ENCODE results near the gene GMCL2.

The GMCL2 gene

DNA sequence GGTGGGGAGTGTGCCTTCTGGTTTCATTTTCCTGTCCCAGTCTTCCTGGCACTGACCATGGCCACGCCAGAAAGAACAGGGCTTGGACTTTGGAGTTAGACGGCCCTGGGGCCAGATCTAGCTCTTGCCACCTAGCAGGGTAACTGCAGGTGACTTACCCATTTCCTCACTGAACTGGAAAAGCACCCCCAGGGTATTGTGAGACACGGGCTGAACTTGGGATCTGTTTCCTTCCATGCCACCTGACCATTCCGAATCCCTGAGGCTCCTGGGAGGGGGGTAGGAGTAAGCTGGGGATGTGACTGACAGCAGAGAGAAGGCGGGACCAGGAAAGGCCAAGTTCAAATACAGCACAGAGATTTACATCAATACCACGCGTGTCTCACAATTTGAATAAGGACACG is 26.6 kb upstream of the GMCL2 start:
- H3K9me3 Mint-ChIP-seq, result no peaks in the 10 kb centered on the region
- peaks cover 69% of the 10 kb centered on the region for H3K36me3 Mint-ChIP-seq (ENCODE audit: low read depth)
- no peak overlapping the region for H3K4me3 Mint-ChIP-seq
- H3K27me3 Mint-ChIP-seq, result no peaks in the 10 kb centered on the region
- peak overlapping the region; percentile 43 for H3K27ac Mint-ChIP-seq
- peaks cover 20% of the 10 kb centered on the region for H3K4me1 Mint-ChIP-seq (ENCODE audit: low read depth)

DNA sequence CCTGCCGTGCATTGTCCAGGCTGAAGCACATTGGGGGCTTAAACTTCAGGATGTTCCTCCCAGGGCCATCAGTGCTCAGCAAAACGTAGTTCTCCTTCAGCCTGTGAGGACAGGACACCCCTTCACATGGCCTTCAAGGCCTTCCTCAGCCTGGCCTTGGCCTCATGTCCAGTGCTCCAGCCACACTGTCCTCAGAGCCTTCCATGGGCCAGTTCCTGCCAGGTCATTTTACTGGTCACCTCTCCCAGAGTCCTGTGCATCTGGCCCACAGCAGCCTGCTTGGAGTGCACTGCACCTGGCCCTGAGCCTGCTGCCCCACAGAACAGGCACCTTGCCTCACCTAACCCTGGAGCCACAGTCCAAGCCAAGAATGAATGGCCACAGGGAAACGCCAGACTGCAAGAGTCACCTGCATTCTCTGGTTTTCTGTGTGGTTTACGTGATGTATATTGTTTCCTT is 25.9 kb upstream of the GMCL2 start:
- Mint-ChIP-seq H3K9me3 (no peaks in the 10 kb centered on the region), H3K27me3 (no peaks in the 10 kb centered on the region), H3K4me3 (no peak overlapping the region), H3K27ac (peak overlapping the region; percentile 54), H3K4me1 (ENCODE audit: low read depth) (peaks cover 27% of the 10 kb centered on the region), H3K36me3 (ENCODE audit: low read depth) (peaks cover 70% of the 10 kb centered on the region)

DNA sequence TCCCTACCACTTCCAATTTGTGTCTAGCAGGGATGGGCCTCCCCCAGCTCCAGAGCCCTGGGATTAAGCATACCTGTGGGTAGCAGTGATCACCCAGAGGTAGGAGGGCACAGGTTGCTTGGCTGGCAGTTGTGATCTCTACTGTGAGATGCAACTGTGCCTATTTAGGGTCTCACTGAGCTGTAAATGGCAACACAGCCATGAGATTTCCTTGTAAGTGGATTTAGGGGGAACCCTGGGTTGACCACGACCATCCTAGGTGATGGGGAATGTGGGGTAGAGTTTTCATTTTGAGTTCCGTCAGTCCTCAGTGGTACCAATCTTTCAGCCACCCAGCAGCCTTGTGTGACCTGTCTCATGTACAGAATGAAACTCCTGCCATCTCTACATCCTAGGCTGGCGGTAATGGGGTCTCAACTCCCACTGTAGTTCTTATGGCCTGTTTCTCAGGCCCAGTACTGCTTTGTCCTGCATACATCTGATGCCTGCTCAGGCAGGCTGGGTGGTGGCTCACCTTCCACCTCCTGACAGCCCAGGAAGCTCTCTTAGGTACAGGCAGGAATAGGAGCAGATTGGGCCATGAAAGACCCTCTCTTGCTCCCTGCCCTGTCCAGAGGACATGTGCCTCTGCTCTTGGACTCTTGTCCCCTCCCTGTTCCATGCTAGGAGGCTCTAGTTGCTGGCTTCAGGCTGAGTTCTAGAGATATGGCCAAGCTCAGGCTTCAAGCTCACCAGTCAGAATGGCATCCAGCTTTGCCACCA is 25.3 kb upstream of the GMCL2 start:
- peak overlapping the region; percentile 76 for H3K27ac Mint-ChIP-seq
- H3K4me3 Mint-ChIP-seq, result no peak overlapping the region
- H3K9me3 Mint-ChIP-seq, result no peaks in the 10 kb centered on the region
- peaks cover 33% of the 10 kb centered on the region for H3K4me1 Mint-ChIP-seq (ENCODE audit: low read depth)
- peaks cover 76% of the 10 kb centered on the region for H3K36me3 Mint-ChIP-seq (ENCODE audit: low read depth)
- H3K27me3 Mint-ChIP-seq, result no peaks in the 10 kb centered on the region

DNA sequence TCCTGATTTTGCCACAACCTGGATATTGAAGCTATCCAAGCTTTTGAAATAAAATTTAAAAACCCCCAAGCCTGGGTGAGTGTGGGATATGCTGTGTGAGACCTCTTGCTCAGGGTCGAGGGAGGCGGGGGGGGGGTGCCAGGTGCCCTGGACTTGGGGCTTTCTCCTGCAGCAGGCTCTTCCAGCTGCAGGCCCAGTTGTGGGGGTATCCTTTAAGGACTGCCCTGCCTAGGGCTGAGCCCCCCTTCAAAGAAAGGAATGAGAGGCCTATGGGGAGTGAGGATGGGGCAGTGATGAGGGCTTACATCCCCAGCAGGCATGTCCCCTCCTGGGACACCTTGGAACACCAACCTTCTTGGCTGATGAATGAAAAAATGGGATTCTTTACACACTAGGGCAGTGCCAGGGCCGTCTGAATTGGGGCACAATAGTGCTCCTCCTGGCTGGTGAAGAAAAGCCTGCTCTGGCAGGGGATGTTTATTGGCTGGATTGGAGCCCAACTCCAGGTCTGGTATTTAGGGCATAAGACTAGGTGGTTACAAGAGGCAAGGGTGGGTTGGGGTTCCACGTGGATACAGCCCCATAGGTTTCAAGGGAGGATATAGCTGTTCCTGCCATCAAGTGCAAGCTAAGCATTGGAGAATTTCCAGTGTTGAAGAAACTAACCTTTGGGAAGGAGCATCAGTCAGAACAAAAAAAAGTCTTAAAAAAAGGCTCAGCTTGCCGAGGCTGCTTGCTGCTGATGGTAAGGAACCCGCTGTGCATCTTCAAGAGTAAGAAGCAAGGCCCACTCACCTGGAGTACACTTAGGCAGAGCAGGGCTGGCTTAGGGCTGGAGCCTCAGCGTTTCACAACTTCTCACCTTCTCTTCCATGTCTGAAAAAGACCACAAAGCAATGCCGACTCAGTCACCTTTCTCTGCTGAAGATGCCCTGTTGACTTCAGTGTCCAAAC is 24.2 kb upstream of the GMCL2 start:
- H3K27ac Mint-ChIP-seq, result peak overlapping the region; percentile 76

DNA sequence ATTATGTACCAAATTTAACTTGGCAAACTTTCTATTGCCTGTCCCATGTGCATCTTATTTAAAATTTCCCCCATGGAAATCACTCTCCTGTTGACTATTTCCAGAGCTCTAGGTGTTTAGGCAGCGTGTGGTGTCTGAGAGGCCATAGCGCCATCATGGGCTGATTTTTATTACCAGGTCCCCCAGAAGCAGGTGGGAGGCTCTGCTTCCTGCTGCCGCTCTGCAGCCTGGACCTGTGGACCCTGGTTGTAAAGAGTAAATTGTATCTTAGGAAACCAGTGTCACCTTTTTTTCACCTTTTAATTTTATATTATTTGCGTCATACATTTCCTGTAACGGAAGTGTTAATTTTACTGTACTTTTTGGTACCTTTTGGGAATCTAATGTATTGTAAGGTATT is 23.5 kb upstream of the GMCL2 start:
- H3K27ac Mint-ChIP-seq, result peak overlapping the region; percentile 76
- peaks cover 79% of the 10 kb centered on the region for H3K36me3 Mint-ChIP-seq (ENCODE audit: low read depth)
- H3K27me3 Mint-ChIP-seq, result no peaks in the 10 kb centered on the region
- peaks cover 50% of the 10 kb centered on the region for H3K4me1 Mint-ChIP-seq (ENCODE audit: low read depth)
- no peaks in the 10 kb centered on the region for H3K9me3 Mint-ChIP-seq
- H3K4me3 Mint-ChIP-seq, result no peak overlapping the region

More for the DNA sequence above, 24.2 kb upstream of the GMCL2 start:
- peaks cover 77% of the 10 kb centered on the region for H3K36me3 Mint-ChIP-seq (ENCODE audit: low read depth)
- no peaks in the 10 kb centered on the region for H3K27me3 Mint-ChIP-seq
- peaks cover 44% of the 10 kb centered on the region for H3K4me1 Mint-ChIP-seq (ENCODE audit: low read depth)
- no peaks in the 10 kb centered on the region for H3K9me3 Mint-ChIP-seq
- peak overlapping the region; percentile 23 for H3K4me3 Mint-ChIP-seq

DNA sequence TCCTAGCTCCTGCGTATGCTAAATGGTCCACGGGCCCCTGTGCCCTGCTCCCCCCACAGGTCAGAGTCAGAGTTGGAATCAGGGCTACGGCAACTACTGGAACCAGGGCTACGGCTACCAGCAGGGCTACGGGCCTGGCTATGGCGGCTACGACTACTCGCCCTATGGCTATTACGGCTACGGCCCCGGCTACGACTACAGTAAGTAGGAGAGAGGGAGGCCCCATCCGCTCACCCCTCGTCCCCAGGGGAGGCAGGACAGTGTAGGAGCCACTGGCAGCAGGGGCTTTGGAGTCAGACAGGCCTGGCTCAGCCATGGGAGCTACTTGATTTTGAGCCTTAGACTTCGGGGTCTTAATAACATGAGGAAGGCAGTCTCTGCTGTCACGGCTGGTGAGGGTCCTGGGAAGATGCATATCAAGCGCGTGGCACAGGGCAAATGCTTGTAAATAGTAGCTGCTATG is 22.9 kb upstream of the GMCL2 start:
- Mint-ChIP-seq H3K36me3 (ENCODE audit: low read depth) (peaks cover 84% of the 10 kb centered on the region), H3K4me3 (peak overlapping the region; percentile 17), H3K4me1 (ENCODE audit: low read depth) (peaks cover 52% of the 10 kb centered on the region), H3K9me3 (no peaks in the 10 kb centered on the region), H3K27ac (peak overlapping the region; percentile 70), H3K27me3 (no peaks in the 10 kb centered on the region)

DNA sequence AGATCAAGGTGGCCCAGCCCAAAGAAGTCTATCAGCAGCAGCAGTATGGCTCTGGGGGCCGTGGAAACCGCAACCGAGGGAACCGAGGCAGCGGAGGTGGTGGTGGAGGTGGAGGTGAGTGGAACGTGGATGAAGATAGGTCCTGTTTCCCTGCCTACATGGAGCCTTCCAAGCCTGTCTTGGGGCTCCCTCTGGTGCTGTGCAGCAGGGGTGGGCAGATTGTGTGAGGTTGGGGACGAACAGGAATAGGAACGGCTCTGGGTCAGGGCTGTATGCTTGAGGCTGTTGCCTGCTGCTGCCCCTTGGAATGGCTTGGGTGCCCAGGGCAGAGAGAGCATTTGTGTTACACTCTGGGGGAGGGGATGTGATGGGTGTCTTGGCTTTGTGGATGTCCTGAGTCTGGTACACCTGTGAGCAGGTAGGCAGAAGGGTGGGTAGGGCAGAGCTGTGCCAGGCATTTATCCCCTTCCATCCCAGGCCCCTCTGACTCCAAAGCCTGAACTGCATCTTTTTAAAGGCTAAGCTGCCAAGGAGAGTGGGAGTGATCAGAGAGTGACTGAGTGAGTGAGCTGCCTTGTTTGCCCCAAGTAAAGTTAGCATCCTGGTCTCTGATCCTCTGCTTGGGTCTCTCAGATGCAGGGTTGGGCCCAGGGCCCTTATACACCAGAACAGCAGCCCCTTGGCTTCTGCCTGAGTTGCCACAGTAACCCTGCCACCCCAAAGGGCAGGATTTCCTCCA is 22.3 kb upstream of the GMCL2 start:
- H3K4me1 Mint-ChIP-seq (ENCODE audit: low read depth), result peaks cover 52% of the 10 kb centered on the region
- no peaks in the 10 kb centered on the region for H3K27me3 Mint-ChIP-seq
- H3K27ac Mint-ChIP-seq, result peak overlapping the region; percentile 70
- H3K4me3 Mint-ChIP-seq, result peak overlapping the region; percentile 11
- H3K36me3 Mint-ChIP-seq (ENCODE audit: low read depth), result peaks cover 84% of the 10 kb centered on the region
- H3K9me3 Mint-ChIP-seq, result no peaks in the 10 kb centered on the region

DNA sequence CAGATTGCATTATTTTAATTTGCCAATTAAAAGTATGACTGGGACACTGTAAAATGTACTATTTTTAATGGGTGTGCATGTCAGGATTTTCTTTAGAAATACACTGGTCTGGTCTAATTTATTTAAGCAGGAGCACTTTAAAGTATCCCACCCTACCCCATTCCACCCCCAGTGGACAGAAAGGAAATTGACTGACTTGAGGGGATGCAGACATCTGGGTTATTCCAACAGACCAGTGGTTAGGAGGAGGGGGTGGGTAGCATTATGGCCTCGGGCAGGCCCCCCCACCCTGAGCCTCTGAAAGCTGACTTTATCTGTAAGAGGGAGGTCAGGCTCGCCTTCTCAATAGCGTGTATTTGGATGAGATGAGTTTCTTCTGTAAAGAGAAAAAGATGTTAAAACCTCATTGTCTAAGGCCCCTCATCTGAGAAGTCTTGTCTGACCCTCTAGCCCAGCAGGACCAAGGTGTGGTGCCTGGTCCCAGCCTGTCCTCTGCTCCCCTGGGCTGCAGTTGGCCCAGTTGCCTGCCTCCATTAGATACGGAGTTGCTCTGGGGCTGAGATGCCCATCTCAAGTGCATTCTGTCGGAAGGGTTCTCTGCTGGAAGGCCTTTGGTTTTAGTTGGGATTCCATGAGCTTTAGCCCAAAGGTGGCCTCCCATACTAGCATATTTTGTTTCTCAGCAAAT is 21.5 kb upstream of the GMCL2 start:
- H3K4me1 Mint-ChIP-seq (ENCODE audit: low read depth), result peaks cover 58% of the 10 kb centered on the region
- no peaks in the 10 kb centered on the region for H3K9me3 Mint-ChIP-seq
- peak overlapping the region; percentile 11 for H3K4me3 Mint-ChIP-seq
- peak overlapping the region; percentile 70 for H3K27ac Mint-ChIP-seq
- peaks cover 84% of the 10 kb centered on the region for H3K36me3 Mint-ChIP-seq (ENCODE audit: low read depth)
- H3K27me3 Mint-ChIP-seq, result peaks cover 3% of the 10 kb centered on the region

DNA sequence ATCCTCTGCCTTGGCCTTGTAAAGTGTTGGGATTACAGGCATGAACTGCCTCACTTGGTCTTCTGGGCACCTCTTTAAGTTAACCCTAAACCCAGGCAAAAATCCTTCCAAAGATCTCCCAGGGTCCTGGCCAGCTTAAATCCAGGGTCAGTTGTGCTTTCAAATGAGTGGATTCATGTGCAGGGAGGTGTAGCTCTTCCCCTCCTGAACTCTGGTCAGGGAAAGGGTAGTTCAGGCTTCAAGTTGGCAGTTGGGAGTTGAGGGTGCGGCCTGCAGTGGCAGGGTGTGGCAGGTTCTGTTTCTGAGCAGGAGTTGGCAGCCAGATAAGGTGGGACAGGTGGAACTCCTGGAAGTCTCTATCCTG is 20.7 kb upstream of the GMCL2 start:
- H3K27me3 Mint-ChIP-seq, result peaks cover 3% of the 10 kb centered on the region
- no peaks in the 10 kb centered on the region for H3K9me3 Mint-ChIP-seq
- H3K36me3 Mint-ChIP-seq (ENCODE audit: low read depth), result peaks cover 77% of the 10 kb centered on the region
- H3K4me1 Mint-ChIP-seq (ENCODE audit: low read depth), result peaks cover 54% of the 10 kb centered on the region
- peak overlapping the region; percentile 100 for H3K4me3 Mint-ChIP-seq
- H3K27ac Mint-ChIP-seq, result peak overlapping the region; percentile 87

DNA sequence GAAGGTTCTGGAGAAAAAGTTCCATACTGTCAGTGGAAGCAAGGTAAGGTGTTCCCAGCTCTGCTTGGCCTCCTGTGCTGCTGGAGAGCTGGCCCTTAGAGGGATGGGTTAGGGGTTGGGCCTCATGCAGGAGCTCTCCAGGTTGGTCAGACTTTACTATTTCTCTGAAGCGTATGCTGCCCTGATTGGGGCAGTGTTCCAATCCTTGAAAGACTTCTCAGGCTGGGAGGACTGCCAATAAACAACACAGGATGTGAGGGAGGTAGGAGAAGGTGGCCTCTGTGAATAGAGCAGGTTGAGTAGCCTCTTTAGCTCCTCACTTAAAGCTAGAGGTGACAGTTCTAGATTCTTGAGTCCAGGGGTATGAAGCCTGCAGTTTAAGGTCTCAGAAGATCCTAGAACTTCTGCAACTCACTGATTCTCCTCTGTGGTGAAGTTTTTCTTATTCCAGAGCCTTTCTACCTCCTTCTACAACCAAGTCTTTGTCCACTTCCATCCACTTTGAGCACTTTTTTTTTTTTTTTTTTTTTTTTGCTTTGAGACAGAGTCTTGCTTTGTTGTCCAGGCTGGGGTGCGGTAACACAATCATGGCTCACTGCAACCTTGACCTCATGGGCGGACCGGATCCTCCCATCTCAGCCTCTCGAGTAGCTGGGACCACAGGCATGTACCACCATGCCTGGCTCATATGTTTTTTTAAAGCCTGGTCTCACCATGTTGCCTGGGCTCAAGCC is 20.2 kb upstream of the GMCL2 start:
- Mint-ChIP-seq H3K36me3 (ENCODE audit: low read depth) (peaks cover 75% of the 10 kb centered on the region), H3K4me3 (peak overlapping the region; percentile 100), H3K9me3 (no peaks in the 10 kb centered on the region), H3K4me1 (ENCODE audit: low read depth) (peaks cover 54% of the 10 kb centered on the region), H3K27ac (peak overlapping the region; percentile 87), H3K27me3 (peaks cover 3% of the 10 kb centered on the region)

DNA sequence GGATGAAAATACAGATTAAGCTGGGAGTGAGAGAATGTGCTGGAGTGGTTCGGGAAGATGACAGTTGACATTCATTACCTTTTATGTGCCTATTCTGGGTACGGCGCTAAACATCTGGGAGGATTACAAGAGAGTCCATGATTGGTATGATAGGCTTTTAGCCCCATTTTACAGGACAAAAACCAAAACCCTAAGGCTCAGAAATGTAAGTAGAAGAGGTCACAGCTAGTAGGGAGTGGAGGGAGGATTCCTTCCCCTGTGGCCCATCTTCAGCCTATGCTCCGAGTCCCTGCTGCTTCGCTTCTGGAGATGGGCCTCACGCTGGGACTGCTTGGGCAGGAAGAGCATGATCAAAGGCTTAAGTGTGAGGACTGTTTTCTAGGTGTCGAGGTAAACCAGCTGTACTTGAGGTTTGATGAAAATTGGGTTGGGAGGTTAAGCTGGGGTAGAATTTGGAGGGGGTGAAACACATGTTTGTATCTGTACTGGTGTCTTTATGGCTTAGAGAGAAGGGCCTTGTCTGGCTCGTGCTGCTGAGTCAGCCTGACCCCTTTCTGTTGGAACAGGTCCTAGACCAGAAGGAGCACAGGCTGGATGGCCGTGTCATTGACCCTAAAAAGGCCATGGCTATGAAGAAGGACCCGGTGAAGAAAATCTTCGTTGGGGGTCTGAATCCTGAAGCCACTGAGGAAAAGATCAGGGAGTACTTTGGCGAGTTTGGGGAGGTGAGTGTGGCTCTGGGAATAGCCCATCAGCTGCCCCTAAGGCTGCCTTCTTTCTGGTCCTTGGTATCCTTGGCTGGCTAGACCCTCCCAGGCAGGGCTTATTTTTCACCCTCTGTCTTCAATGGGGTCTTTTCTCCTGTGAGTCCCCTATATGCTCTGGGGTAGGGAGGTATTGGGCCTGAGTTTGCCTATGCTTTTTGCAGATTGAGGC is 19.3 kb upstream of the GMCL2 start:
- Mint-ChIP-seq H3K36me3 (ENCODE audit: low read depth) (peaks cover 67% of the 10 kb centered on the region), H3K4me3 (peak overlapping the region; percentile 100), H3K27ac (peak overlapping the region; percentile 91), H3K27me3 (peaks cover 3% of the 10 kb centered on the region), H3K9me3 (no peaks in the 10 kb centered on the region), H3K4me1 (ENCODE audit: low read depth) (peaks cover 53% of the 10 kb centered on the region)

DNA sequence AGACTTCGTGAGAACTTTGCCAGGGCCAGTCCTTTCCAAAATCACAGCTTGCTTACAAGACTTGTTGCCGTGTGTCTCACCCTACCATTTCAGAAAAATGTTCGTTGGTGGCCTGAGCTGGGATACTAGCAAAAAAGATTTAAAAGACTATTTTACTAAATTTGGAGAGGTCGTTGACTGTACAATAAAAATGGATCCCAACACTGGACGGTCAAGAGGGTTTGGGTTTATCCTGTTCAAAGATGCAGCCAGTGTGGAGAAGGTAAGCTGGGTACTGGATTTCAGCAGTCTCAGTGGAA is 18.5 kb upstream of the GMCL2 start:
- H3K4me3 Mint-ChIP-seq, result peak overlapping the region; percentile 100
- no peaks in the 10 kb centered on the region for H3K9me3 Mint-ChIP-seq
- H3K27me3 Mint-ChIP-seq, result peaks cover 3% of the 10 kb centered on the region
- H3K36me3 Mint-ChIP-seq (ENCODE audit: low read depth), result peaks cover 59% of the 10 kb centered on the region
- H3K27ac Mint-ChIP-seq, result peak overlapping the region; percentile 91
- H3K4me1 Mint-ChIP-seq (ENCODE audit: low read depth), result peaks cover 51% of the 10 kb centered on the region

All from stimulated activated naive CD8-positive, alpha-beta T cell treated with anti-CD3 and anti-CD28 coated beads, Interleukin-15, Interleukin-2, amounts not matched to agents 100 ng/mL and 50 ng/mL, for 24 hours (primary cell).